Sigmoid colon (tissue), 4 donors: ENCODE measurements around the gene GRIK4.

Experiments
- CTCF ChIP-seq, 4 experiments: fragments of 450-650 bp in 3 of 4; fragments of 200-600 bp in 1 of 4; IDR thresholded peaks; one replicate each; pipeline ENCODE4 v1.5.1; 2016 to 2019; ENCODE audit warnings: antibody characterized with exemption in 4 of 4, mild to moderate bottlenecking in 3 of 4, moderate library complexity in 2 of 4
- EP300 ChIP-seq, 4 donors: sonication (generic); formaldehyde crosslinking; IDR thresholded peaks; one replicate each; pipeline ENCODE4 v1.6.1; 2017; ENCODE audit warnings: antibody characterized with exemption in 4 of 4
- POLR2A ChIP-seq, 2 donors: fragments of 450-650 bp; IDR thresholded peaks; one replicate each; pipeline ENCODE4 v1.6.1; 2016; ENCODE audit warnings: antibody characterized with exemption in 2 of 2, mild to moderate bottlenecking in 2 of 2, moderate library complexity in 2 of 2

DNA sequence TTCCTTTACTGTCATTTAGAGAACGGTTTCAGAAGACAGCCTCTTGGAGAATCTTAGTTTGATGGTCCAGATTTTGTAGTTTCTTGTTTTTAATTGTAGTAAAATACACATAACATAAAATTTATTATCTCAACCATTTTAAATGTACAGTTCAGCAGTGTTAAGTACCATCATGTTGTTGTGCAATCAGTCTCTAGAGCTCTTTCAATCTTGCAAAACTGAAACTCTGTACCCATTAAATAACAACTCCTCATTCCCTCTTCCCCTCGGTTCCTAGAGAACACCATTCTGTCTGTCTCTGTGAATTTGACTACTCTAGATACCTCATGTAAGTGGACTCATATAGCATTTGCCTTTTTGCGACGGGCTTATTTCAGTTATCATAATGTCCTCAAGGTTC, 69.8 kb downstream of the GRIK4 start:
- TF ChIP-seq CTCF (IDR thresholded peaks at IDR 0.05) (no peak), EP300 (IDR thresholded peaks at IDR 0.05) (no peak), POLR2A (IDR thresholded peaks at IDR 0.05) (no peak)
